GM13976 (cell line): ENCODE data around the gene TMEM9B.
"Not testable (repeated sequence)": the region's sequence is repeated elsewhere in the genome, so short reads cannot be mapped to it uniquely, and the experiment has no call there.

ENCODE experiments used
- DNase-seq: peaks from one replicate; pipeline ENCODE4 v3.0.0; 2012; ENCODE audit warnings: low spot score
- CTCF ChIP-seq: IDR thresholded peaks from 2 replicates; pipeline ENCODE4 v1.5.1; 2012; ENCODE audit warnings: borderline replicate concordance, mild to moderate bottlenecking; ENCODE audit not compliant: insufficient read depth; ENCODE audit errors: extremely low read depth, missing control alignments, control extremely low read depth
- in situ Hi-C: fragments of 300-500 bp; cut with MboI; formaldehyde crosslinking; loops from one replicate; pipeline ENCODE4 v1.12.0; 2022; ENCODE audit warnings: low sequenced_read_pairs, mixed read lengths, inconsistent platforms; ENCODE audit not compliant: unreplicated experiment

The TMEM9B gene

GRCh38 chr11:8964324-8965320 lies at the start of gene TMEM9B:
TMEM9B (minus strand) TSS chr11:8964442; CDS start chr11:8964313, 129 bp downstream.
- in situ Hi-C loops = no loop called here
- TF ChIP-seq CTCF = no peak
- DNase-seq = peak; percentile 90

- TF ChIP-seq CTCF = no peak
- in situ Hi-C loops = no loop called here
- no peak for DNase-seq
These were observed 49.1 kb upstream of the TMEM9B start for GRCh38 chr11:9013373-9013772.

GRCh38 chr11:9009538-9009937 lies 45.3 kb upstream of the TMEM9B start:
- in situ Hi-C loops, DNase-seq: not testable (repeated sequence)

- TF ChIP-seq CTCF = no peak
- in situ Hi-C loops = no loop called here
- no peak for DNase-seq
These were observed 44.4 kb upstream of the TMEM9B start for GRCh38 chr11:9008661-9009060.

- no peak for DNase-seq
- no peak for TF ChIP-seq CTCF
- in situ Hi-C loops = no loop called here
These were observed 43.8 kb upstream of the TMEM9B start for GRCh38 chr11:9008011-9008550.

GRCh38 chr11:9005087-9005486 lies 40.8 kb upstream of the TMEM9B start:
- DNase-seq = no peak
- TF ChIP-seq CTCF = no peak
- in situ Hi-C loops = no loop called here

- no peak for TF ChIP-seq CTCF
- DNase-seq = no peak
- in situ Hi-C loops = no loop called here
These were observed 40.1 kb upstream of the TMEM9B start for GRCh38 chr11:9004183-9004926.
